ENCODE measurements around the gene QRICH2.
A peak's percentile ranks its signal among the peaks of the same experiment; 100 is the strongest.

Gene QRICH2

DNA sequence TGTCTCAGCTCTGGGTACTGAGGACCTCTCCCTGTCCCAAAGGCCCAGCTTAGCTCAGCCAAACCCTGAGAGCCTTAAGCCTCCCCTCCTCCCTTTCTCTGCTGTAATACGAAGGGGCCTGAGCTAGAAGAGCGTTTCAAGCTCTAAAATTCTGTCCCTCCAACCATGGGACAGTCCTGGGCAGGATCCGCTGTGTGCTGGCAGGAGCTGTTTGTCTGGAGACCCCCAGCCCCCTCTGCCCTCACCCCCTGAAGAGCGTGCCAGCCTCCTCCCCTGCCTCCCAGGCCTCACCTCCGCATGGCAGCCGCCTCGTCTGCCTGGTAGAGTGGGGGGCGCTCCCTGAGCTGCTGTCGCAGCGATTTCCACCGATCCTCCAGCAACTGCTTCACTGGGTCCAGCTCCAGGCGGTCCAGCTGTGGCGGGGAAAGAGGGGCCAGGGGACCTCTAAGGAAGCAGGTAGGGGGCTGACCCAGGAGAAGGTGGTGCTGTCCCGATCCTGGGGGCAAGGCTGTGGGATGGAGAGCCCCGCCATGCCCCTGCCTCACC, 28.3 kb downstream of the QRICH2 start:
- no peak for DNase-seq (ENCODE audit: extremely low read depth in 1 of 2, low read depth in 1 of 2)

- DNase-seq (ENCODE audit: extremely low read depth in 1 of 2, low read depth in 1 of 2), result peak; percentile 60 to 83
These were observed 28.9 kb downstream of the QRICH2 start for GRCh38 chr17:76278952-76279741.

- DNase-seq (ENCODE audit: extremely low read depth in 1 of 2, low read depth in 1 of 2), result no peak
These were observed 29.7 kb downstream of the QRICH2 start for GRCh38 chr17:76278268-76278908.

DNA sequence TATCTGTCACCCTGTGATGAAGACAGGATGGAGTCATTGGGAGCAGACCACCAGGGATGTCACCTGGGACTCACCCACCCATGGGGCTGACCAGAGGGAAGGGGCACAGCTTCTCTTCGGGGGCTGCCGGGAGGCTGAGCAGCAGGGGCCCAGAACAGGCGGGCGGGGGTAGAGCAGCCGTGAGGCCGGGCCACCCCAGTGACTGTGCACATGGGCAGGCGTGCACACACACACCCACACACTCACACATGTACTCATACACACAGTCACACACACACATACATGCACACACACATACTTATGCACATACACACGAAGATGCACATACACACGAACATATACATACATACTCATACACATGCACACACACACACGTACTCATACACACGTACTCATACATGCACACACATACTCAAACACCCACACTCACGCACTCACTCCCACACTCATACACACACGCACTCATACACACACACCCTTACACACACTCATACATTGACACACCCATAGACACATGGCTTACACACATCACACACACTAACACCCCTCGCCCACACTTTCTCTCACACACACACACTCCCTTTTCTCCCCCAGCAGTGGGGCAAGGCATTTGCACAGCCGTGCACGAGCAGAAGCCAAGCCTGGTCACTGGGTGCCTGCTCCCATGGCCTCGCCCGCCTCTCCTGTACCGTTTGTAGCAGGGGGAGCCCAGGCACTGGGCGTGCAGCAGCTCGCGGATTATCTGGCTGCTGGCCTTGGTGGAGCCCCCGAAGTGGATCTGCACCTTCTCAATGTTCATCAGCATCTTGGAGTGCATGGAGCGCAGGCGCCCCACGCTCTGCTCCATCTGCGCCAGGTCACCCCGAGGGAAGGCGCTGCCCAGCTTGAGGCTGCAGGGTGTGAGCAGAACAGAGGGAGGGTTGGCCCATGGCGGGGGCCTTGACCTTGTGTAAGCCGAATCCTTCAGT, 30.5 kb downstream of the QRICH2 start:
- no peak for DNase-seq (ENCODE audit: extremely low read depth in 1 of 2, low read depth in 1 of 2)

GRCh38 chr17:76276461-76277299, 31.4 kb downstream of the QRICH2 start:
- no peak for DNase-seq (ENCODE audit: extremely low read depth in 1 of 2, low read depth in 1 of 2)

DNA sequence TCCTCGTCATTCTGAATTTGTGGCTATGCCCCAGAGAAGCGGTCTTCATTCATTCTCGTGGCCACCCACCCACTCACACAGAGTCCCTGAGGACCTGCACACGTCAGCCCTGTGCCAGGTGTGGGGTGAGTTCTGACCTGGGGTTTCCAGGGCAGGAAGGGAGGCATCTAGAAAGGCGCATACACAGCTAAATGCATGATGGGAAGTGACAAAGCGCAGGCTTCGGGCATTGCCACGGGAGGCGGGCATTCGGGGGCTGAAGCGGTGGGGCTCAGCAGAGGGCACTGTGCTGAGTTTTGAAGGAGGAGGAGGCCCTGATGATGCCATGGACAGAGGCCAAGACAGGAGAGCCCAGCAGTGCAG, 32.0 kb downstream of the QRICH2 start:
- DNase-seq (ENCODE audit: extremely low read depth in 1 of 2, low read depth in 1 of 2), result no peak

- no peak for DNase-seq (ENCODE audit: extremely low read depth in 1 of 2, low read depth in 1 of 2)
These were observed 32.6 kb downstream of the QRICH2 start for GRCh38 chr17:76275382-76276068.

DNA sequence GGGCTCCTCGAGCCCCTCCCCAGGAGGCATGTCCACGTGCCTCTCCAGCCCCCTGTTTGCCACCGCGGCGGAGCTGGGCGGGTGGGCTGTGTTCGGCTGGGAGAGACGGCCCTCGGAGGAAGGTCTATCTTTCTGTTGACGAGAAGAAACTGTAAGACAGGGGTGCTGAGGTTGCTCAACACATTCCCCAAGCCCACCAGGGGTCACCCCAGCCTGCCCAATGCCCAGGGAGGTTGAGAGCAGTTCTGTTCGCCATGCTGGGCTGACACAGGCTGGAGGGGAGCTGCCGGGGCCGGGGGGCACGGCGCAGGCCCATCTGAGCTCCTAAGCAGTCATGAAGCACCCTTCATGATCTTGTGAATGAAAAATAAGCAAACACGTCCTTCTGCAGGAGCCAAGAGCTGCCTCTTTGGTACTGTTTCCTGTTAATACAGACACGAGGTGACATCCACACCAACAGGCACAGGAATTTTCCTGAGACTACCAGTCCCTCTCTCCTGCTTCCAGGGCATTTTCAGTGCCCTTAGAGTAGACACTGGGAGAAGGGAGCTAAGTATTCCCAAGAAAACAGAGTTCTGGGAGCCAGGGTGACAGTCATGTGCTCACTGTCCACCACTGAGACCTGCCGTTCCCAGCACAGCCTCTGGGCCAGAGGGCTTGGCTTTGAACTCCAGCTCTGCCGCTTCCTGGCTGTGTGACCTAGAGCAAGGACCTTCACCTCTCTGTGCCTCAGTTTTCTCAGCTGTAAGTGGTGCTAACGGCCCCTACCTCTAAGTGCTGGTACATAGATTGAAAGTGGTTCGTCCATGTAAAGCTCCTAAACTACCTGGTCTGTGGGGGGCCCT, 33.7 kb downstream of the QRICH2 start:
- no peak for DNase-seq (ENCODE audit: extremely low read depth in 1 of 2, low read depth in 1 of 2)

DNA sequence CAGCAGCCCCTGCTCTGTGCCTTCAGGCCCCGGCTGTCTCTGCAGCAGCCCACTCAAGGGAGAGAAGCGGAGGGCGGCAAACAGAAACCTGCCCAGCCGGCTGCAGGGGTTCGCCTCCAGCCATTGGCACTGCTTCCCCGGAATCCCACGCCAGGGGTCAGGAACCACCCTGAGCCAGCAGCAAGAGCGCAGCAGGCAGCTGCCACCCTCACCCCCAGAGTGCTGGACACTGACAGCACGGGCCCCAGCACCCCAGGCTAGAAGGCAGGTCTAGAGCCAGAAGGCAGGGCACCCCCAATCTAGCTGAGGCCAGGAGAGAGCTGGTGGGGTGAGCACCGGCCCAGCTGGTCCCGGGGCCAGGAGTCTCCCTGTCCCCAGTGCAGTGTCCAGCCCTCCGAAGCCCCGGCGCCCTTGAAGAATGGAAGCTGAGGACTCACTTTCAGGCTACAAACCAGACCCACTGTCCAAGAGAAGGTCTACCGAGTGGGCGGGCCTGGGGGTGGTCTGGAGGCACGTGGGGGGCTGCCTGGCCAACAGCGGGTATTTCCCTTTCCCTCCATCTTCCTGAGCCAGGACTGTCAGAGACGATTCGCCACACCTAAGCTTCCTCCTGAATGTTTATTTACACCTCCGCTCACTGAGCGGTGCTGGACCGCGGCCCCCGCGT, 34.5 kb downstream of the QRICH2 start:
- DNase-seq (ENCODE audit: extremely low read depth in 1 of 2, low read depth in 1 of 2), result no peak

- no peak for DNase-seq (ENCODE audit: extremely low read depth in 1 of 2, low read depth in 1 of 2)
These were observed 35.3 kb downstream of the QRICH2 start for GRCh38 chr17:76272541-76273444.

DNA sequence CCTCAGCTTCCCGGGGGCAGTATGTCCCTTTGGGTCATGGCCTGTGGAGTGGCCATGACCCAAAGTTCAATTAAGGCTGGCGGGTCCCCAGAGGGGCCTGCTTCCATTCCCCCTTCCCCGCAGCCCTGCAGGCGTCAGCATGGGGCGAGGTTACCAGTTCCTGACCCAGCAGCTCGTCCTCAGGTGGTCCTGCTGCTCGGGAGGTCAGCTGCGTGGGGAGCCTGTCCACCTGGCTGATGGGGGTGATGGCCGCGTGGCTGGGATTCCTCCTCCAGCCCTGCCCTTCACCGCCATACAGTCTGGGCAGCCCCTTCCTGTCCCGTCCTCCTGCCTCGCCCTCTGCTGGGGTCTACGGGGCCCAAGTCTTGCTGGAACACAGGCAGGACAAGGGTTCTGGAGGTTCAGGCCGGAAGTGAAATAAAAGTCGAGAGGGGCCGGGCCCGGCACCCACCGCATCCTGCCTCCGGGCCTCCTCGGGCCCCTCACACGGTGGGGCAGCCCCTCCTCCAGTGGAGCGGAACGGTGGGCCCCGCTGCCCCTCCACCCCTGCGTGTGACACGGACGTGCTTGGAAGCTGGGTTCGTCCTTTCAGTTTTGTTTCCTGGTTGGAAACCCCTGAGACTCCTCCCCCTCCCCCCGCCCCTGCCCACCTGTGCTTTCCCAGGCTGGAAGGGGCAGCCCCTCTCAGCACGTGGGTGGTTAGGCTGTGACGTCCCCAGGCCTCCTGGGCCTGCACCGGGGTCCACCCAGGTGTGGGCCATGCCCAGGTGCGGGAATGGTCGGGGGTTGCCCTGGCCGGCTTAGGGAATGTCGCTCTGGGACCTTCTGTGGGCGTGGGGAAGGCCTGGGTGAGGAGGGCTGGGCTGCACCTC, 36.2 kb downstream of the QRICH2 start:
- peak in 1 of 2 donors; percentile 50 for DNase-seq (ENCODE audit: extremely low read depth in 1 of 2, low read depth in 1 of 2)

DNA sequence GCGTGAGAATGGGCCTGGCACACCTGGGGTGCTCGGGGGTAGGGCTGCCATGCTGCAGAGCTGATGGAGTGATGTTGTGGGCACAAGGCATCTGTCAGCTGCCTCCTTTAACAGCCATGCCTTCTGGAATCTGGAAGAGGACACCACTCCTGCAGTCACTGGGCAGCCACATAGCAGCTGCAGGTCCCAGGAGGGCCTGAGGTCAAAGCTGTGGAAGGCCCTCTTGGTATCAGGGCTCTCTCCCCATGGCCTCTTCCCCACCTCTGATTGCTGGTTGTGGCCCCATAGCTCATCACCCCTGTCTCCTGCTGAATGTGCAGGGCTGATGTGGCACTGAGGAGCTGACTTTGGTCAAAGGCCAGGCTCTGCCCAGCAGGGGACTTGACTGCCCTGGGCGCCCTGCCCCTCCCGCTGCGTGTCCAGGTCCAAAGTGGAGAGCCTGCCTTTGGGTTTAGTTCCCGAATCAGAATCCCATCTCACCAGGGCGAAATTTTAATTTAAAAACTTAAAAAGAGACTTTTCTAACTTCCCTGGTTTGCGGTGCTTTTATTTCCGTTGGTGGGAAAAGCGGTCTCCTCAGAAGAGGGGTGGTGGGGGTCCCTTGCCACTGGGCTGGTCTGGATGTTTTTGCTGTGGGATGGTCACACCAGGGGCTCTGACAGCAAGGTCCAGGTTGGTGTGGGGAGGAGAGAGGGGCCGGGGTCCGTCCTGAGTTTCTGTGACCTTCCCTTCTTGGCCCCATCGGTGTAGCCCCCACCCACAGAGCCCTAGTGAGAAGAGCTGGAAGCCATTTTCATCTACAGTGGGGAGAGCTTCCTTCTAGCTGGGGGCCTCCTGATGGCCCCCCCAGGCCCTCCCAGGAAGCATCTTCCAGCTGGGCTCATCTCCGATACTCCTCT, 37.1 kb downstream of the QRICH2 start:
- DNase-seq (ENCODE audit: extremely low read depth in 1 of 2, low read depth in 1 of 2), result no peak

DNA sequence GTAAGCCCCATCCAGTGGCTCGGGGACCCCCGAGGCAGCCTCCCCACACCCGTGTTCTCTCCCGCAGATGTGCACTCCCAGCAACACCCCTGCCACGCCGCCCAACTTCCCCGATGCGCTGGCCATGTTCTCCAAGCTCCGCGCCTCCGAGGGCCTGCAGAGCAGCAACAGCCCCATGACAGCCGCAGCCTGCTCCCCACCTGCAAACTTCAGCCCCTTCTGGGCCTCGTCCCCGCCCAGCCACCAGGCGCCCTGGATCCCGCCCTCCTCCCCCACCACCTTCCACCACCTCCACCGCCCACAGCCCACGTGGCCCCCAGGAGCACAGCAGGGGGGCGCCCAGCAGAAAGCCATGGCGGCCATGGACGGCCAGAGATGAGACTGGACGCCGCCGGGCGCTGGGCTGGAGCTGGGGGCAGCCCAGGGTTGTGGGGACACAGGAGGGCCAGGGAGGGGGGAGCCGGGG, 37.9 kb downstream of the QRICH2 start:
- DNase-seq (ENCODE audit: extremely low read depth in 1 of 2, low read depth in 1 of 2), result no peak

- no peak for DNase-seq (ENCODE audit: extremely low read depth in 1 of 2, low read depth in 1 of 2)
These were observed 38.8 kb downstream of the QRICH2 start for GRCh38 chr17:76268991-76269981.
